ENCODE results near the gene CDH1. TPM values are rescaled to one million over a fixed set of nuclear protein-coding genes. Genes with fewer than 3 reads are reported as not detected.

Gene CDH1
- polyA plus RNA-seq, 1 of the 3 experiments (the other 2 are of a cell fraction), result not detected

- no peaks in the 10 kb centered on the region for H4K20me1 ChIP-seq (ENCODE audit: insufficient read depth)
- no peak overlapping the region for H3K4me3 ChIP-seq (ENCODE audit: low read depth in 2 of 2, low read length in 1 of 2)
- no peak overlapping the region for H3K9ac ChIP-seq
- no peaks in the 10 kb centered on the region for H3K4me1 ChIP-seq (ENCODE audit: control insufficient read depth in 1 of 2, insufficient read depth in 2 of 2, low read depth in 1 of 2, low read length in 1 of 2)
- WGBS (ENCODE audit: low lambda C conversion rate), result 89% methylated on average over 3 of the region's 3 CpGs
- H3K9me2 ChIP-seq, result no peaks in the 10 kb centered on the region
- H3K9me3 ChIP-seq, result no peaks in the 10 kb centered on the region
- DNase-seq, result no peak
- ChIA-PET CTCF (interaction anchor here (1.1 to 1.4 kb wide), 3 partner anchors 14 to 224 kb away, joined by 4 to 6 read pairs (median 4); no protein-coding TSS in a partner anchor), POLR2A (no interaction called here)
- no peaks in the 10 kb centered on the region for H3K79me2 ChIP-seq (ENCODE audit: insufficient read depth)
- no peak for TF ChIP-seq TCF12 (IDR thresholded peaks at IDR 0.05)
- TF ChIP-seq GATA2 (CRISPR knock-in tag; IDR thresholded peaks at IDR 0.05), result no peak
- TF ChIP-seq IRF3 (IDR thresholded peaks at IDR 0.05; ENCODE audit: low read depth, low read length), result no peak
- TF ChIP-seq RFX5 (IDR thresholded peaks at IDR 0.05; ENCODE audit: low read length), result no peak
- TF ChIP-seq GABPA (IDR thresholded peaks at IDR 0.05; ENCODE audit: low read depth), result no peak
- TF ChIP-seq MEF2A (IDR thresholded peaks at IDR 0.05; ENCODE audit: borderline replicate concordance, low read depth), result no peak
- no peak for TF ChIP-seq POLR2AphosphoS5 (IDR thresholded peaks at IDR 0.05; ENCODE audit: low read depth, low read length)
- no peak for TF ChIP-seq NRF1 (IDR thresholded peaks at IDR 0.05; ENCODE audit: low read depth, low read length)
- TF ChIP-seq RCOR1 (IDR thresholded peaks at IDR 0.05; ENCODE audit: low read length), result no peak
- no peak for TF ChIP-seq RAD21 (IDR thresholded peaks at IDR 0.05; ENCODE audit: low read length)
- TF ChIP-seq NFIC (IDR thresholded peaks at IDR 0.05; ENCODE audit: borderline replicate concordance), result no peak
- H3F3A ChIP-seq (replicated peaks; ENCODE audit: insufficient read depth), result no peaks in the 10 kb centered on the region
- H3K27me3 ChIP-seq (ENCODE audit: insufficient read depth), result no peaks in the 10 kb centered on the region; the same call in 1 of the 2 replicates
- H3K36me3 ChIP-seq (replicated peaks in 1 of 2; ENCODE audit: control insufficient read depth in 1 of 2, insufficient read depth in 2 of 2, low read length in 1 of 2), result no peaks in the 10 kb centered on the region
- no peak overlapping the region for H3K4me2 ChIP-seq
- no peak overlapping the region for H2AFZ ChIP-seq (ENCODE audit: low read depth)
- no peak overlapping the region for H3K27ac ChIP-seq (ENCODE audit: low read depth in 2 of 2, low read length in 1 of 2)
These were observed 77.4 kb downstream of the CDH1 start for GRCh38 chr16:68814516-68814915.

- POLR2A ChIA-PET, result no interaction called here
These were observed 86.5 kb downstream of the CDH1 start for GRCh38 chr16:68823401-68824135.

More at GRCh38 chr16:68823401-68824135, 86.5 kb downstream of the CDH1 start:
- Histone ChIP-seq H4K20me1 (ENCODE audit: insufficient read depth) (no peaks in the 10 kb centered on the region), H3K9ac (no peak overlapping the region), H3K27me3 (ENCODE audit: insufficient read depth) (no peaks in the 10 kb centered on the region; the same call in 1 of the 2 replicates), H3F3A (replicated peaks; ENCODE audit: insufficient read depth) (peaks cover 6% of the 10 kb centered on the region), H3K4me1 (ENCODE audit: control insufficient read depth in 1 of 2, insufficient read depth in 2 of 2, low read depth in 1 of 2, low read length in 1 of 2) (no peaks in the 10 kb centered on the region), H3K79me2 (ENCODE audit: insufficient read depth) (no peaks in the 10 kb centered on the region), H3K9me3 (no peaks in the 10 kb centered on the region), H3K9me2 (no peaks in the 10 kb centered on the region), H3K4me3 (ENCODE audit: low read depth in 2 of 2, low read length in 1 of 2) (no peak overlapping the region), H2AFZ (ENCODE audit: low read depth) (peak overlapping the region; percentile 47; the same call in 1 of the 2 replicates), H3K27ac (ENCODE audit: low read depth in 2 of 2, low read length in 1 of 2) (peak overlapping the region; percentile 23 to 47; a peak in 3 of 4 replicates), H3K4me2 (0 out of 2 replicates have a peak overlapping the region, but pooled peaks have one; percentile 18), H3K36me3 (replicated peaks in 1 of 2; ENCODE audit: control insufficient read depth in 1 of 2, insufficient read depth in 2 of 2, low read length in 1 of 2) (no peaks in the 10 kb centered on the region)
- TF ChIP-seq IRF3 (IDR thresholded peaks at IDR 0.05; ENCODE audit: low read depth, low read length) (no peak), GABPA (IDR thresholded peaks at IDR 0.05; ENCODE audit: low read depth) (no peak), GATA2 (CRISPR knock-in tag; IDR thresholded peaks at IDR 0.05) (no peak), JUND (IDR thresholded peaks at IDR 0.05) (peak; percentile 53), POLR2AphosphoS5 (IDR thresholded peaks at IDR 0.05; ENCODE audit: low read depth, low read length) (peak; percentile 50; the same call in 1 of the 2 replicates), TCF12 (IDR thresholded peaks at IDR 0.05) (peak; percentile 77), FOSL2 (IDR thresholded peaks at IDR 0.05; ENCODE audit: borderline replicate concordance, low read depth) (peak; percentile 65), ZBTB33 (IDR thresholded peaks at IDR 0.05; ENCODE audit: borderline replicate concordance, low read depth) (no peak), TAF1 (IDR thresholded peaks at IDR 0.05; ENCODE audit: borderline replicate concordance, low read depth, low read length) (peak; percentile 27; the same call in 1 of the 2 replicates), TEAD4 (IDR thresholded peaks at IDR 0.05; ENCODE audit: borderline replicate concordance, insufficient read depth) (peak; percentile 85)
- 63% methylated on average over 8 of the region's 8 CpGs for WGBS (ENCODE audit: low lambda C conversion rate)
- CTCF ChIA-PET, result interaction anchor here (1.3 to 2.6 kb wide), 2 partner anchors 233 to 295 kb away, joined by 3 to 7 read pairs; no protein-coding TSS in a partner anchor
- DNase-seq, result no peak

Data from SK-N-SH (cell line).